ENCODE results near the gene ADRA1B.
A peak's percentile ranks its signal among the peaks of the same experiment; 100 is the strongest.

GRCh38 chr5:159990506-159990905 lies 74.2 kb downstream of the ADRA1B start:
- TF ChIP-seq CTCF (IDR thresholded peaks at IDR 0.05), result peak in 1 of 4 experiments; percentile 11
- no peak for TF ChIP-seq POLR2A (IDR thresholded peaks at IDR 0.05)
- no peak for TF ChIP-seq POLR2AphosphoS5 (IDR thresholded peaks at IDR 0.05)
- TF ChIP-seq EP300 (IDR thresholded peaks at IDR 0.05), result no peak
